ENCODE results near the gene EMC10.

Gene EMC10

GRCh38 chr19:50498219-50499056 is 22.1 kb downstream of the EMC10 start:
- TF ChIP-seq CTCF (IDR thresholded peaks at IDR 0.05; ENCODE audit: low read length, missing control alignments) = no peak
- DNase-seq (ENCODE audit: low read depth) = no peak
- H3K4me3 ChIP-seq (replicated peaks; ENCODE audit: low read depth, low read length) = no peak overlapping the region

- no peak overlapping the region for H3K4me3 ChIP-seq (replicated peaks; ENCODE audit: low read depth, low read length)
- TF ChIP-seq CTCF (IDR thresholded peaks at IDR 0.05; ENCODE audit: low read length, missing control alignments) = peak; percentile 2
- no peak for DNase-seq (ENCODE audit: low read depth)
These were observed 23.9 kb downstream of the EMC10 start for GRCh38 chr19:50500060-50500752.

GRCh38 chr19:50500753-50501151 is 24.4 kb downstream of the EMC10 start:
- no peak overlapping the region for H3K4me3 ChIP-seq (replicated peaks; ENCODE audit: low read depth, low read length)
- no peak for DNase-seq (ENCODE audit: low read depth)
- TF ChIP-seq CTCF (IDR thresholded peaks at IDR 0.05; ENCODE audit: low read length, missing control alignments) = no peak

- no peak for TF ChIP-seq CTCF (IDR thresholded peaks at IDR 0.05; ENCODE audit: low read length, missing control alignments)
- DNase-seq (ENCODE audit: low read depth) = no peak
These were observed 24.9 kb downstream of the EMC10 start for GRCh38 chr19:50501186-50501567.

GRCh38 chr19:50501568-50502475 is 25.5 kb downstream of the EMC10 start:
- no peak for DNase-seq (ENCODE audit: low read depth)
- no peak overlapping the region for H3K4me3 ChIP-seq (replicated peaks; ENCODE audit: low read depth, low read length)
- no peak for TF ChIP-seq CTCF (IDR thresholded peaks at IDR 0.05; ENCODE audit: low read length, missing control alignments)

More at GRCh38 chr19:50501186-50501567, 24.9 kb downstream of the EMC10 start:
- H3K4me3 ChIP-seq (replicated peaks; ENCODE audit: low read depth, low read length) = no peak overlapping the region

GRCh38 chr19:50505856-50506611 is 29.7 kb downstream of the EMC10 start:
- no peak for DNase-seq (ENCODE audit: low read depth)
- H3K4me3 ChIP-seq (replicated peaks; ENCODE audit: low read depth, low read length) = no peak overlapping the region
- TF ChIP-seq CTCF (IDR thresholded peaks at IDR 0.05; ENCODE audit: low read length, missing control alignments) = no peak
